ENCODE measurements around the gene NEK10. TPM values are rescaled to one million over a fixed set of nuclear protein-coding genes. Genes with fewer than 3 reads are reported as not detected.

Gene NEK10
- total RNA-seq, 2 experiments from 2014 or later: 0.28 to 1.3 TPM

- H3K79me2 ChIP-seq (ENCODE audit: insufficient read depth, low read depth, low read length): no peaks in the 10 kb centered on the region
- no TSS peak for BruUV-seq (replicated peaks)
- no peak for DNase-seq (ENCODE audit: low spot score)
- no peak overlapping the region for H3K4me3 ChIP-seq (ENCODE audit: low read depth, low read length, poor library complexity, severe bottlenecking)
- no peaks in the 10 kb centered on the region for H3K4me1 ChIP-seq (ENCODE audit: insufficient read depth, low read length, poor library complexity, severe bottlenecking)
- TF ChIP-seq, protein P1, sequence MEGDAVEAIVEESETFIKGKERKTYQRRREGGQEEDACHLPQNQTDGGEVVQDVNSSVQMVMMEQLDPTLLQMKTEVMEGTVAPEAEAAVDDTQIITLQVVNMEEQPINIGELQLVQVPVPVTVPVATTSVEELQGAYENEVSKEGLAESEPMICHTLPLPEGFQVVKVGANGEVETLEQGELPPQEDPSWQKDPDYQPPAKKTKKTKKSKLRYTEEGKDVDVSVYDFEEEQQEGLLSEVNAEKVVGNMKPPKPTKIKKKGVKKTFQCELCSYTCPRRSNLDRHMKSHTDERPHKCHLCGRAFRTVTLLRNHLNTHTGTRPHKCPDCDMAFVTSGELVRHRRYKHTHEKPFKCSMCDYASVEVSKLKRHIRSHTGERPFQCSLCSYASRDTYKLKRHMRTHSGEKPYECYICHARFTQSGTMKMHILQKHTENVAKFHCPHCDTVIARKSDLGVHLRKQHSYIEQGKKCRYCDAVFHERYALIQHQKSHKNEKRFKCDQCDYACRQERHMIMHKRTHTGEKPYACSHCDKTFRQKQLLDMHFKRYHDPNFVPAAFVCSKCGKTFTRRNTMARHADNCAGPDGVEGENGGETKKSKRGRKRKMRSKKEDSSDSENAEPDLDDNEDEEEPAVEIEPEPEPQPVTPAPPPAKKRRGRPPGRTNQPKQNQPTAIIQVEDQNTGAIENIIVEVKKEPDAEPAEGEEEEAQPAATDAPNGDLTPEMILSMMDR (conservative IDR thresholded peaks at IDR 0.05; ENCODE audit: low read length): no peak
- TF ChIP-seq EZH2phosphoT487 (IDR thresholded peaks at IDR 0.05; ENCODE audit: borderline replicate concordance, low read depth, low read length): no peak
- H3K9me2 ChIP-seq (ENCODE audit: insufficient read depth, low read length): no peaks in the 10 kb centered on the region
- intact Hi-C loops (cut with micrococcal nuclease; ENCODE audit: unreplicated experiment): no loop called here
- ChIA-PET CTCF (ENCODE audit: unreplicated experiment) (interaction anchor here (0.7 kb wide), 1 partner anchor 122 kb away, joined by 3 read pairs; no protein-coding TSS in a partner anchor), POLR2A (interaction anchor here (0.9 to 1.2 kb wide), 2 partner anchors 13 to 193 kb away, joined by 3 read pairs; no protein-coding TSS in a partner anchor)
- no peak overlapping the region for H3K4me2 ChIP-seq (ENCODE audit: low read length)
- no peak overlapping the region for H2AFZ ChIP-seq (ENCODE audit: low read length)
- H3K36me3 ChIP-seq (ENCODE audit: insufficient read depth, low read length): no peaks in the 10 kb centered on the region
- H3K27ac ChIP-seq (ENCODE audit: low read depth, low read length, poor library complexity, severe bottlenecking): no peak overlapping the region
- no peaks in the 10 kb centered on the region for H4K20me1 ChIP-seq (ENCODE audit: insufficient read depth, low read length)
- H3K9me3 ChIP-seq (ENCODE audit: low read length): no peaks in the 10 kb centered on the region
Measured at GRCh38 chr3:27081566-27081965, 287.6 kb downstream of the NEK10 start.

DNA sequence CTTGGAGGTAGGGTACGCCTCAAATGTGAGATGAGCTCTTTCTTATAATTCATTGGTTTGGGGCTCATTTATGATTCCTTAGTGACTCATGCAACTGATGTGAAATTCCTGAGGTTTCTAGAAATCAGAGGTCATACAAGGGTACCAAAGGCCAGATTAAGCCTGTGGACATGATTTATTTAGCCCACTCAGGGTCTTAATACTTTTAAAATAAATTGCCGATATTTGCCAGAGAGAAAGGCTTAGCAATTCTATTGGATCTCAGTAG is 289.0 kb downstream of the NEK10 start:
- Histone ChIP-seq H3K4me3 (ENCODE audit: low read depth, low read length, poor library complexity, severe bottlenecking) (no peak overlapping the region), H4K20me1 (ENCODE audit: insufficient read depth, low read length) (no peaks in the 10 kb centered on the region), H3K79me2 (ENCODE audit: insufficient read depth, low read depth, low read length) (no peaks in the 10 kb centered on the region), H3K4me1 (ENCODE audit: insufficient read depth, low read length, poor library complexity, severe bottlenecking) (no peaks in the 10 kb centered on the region), H2AFZ (ENCODE audit: low read length) (no peak overlapping the region), H3K27ac (ENCODE audit: low read depth, low read length, poor library complexity, severe bottlenecking) (no peak overlapping the region), H3K9me2 (ENCODE audit: insufficient read depth, low read length) (no peaks in the 10 kb centered on the region), H3K4me2 (ENCODE audit: low read length) (no peak overlapping the region), H3K9me3 (ENCODE audit: low read length) (no peaks in the 10 kb centered on the region), H3K36me3 (ENCODE audit: insufficient read depth, low read length) (no peaks in the 10 kb centered on the region)
- intact Hi-C loops (cut with micrococcal nuclease; ENCODE audit: unreplicated experiment): no loop called here
- TF ChIP-seq, protein P1 (conservative IDR thresholded peaks at IDR 0.05; ENCODE audit: low read length): no peak
- TF ChIP-seq EZH2phosphoT487 (IDR thresholded peaks at IDR 0.05; ENCODE audit: borderline replicate concordance, low read depth, low read length): no peak
- no peak for DNase-seq (ENCODE audit: low spot score)
- BruUV-seq (replicated peaks): no TSS peak
- ChIA-PET POLR2A (interaction anchor here (0.6 kb wide), 1 partner anchor 229 kb away, joined by 5 read pairs; no protein-coding TSS in a partner anchor), CTCF (ENCODE audit: unreplicated experiment) (no interaction called here)

DNA sequence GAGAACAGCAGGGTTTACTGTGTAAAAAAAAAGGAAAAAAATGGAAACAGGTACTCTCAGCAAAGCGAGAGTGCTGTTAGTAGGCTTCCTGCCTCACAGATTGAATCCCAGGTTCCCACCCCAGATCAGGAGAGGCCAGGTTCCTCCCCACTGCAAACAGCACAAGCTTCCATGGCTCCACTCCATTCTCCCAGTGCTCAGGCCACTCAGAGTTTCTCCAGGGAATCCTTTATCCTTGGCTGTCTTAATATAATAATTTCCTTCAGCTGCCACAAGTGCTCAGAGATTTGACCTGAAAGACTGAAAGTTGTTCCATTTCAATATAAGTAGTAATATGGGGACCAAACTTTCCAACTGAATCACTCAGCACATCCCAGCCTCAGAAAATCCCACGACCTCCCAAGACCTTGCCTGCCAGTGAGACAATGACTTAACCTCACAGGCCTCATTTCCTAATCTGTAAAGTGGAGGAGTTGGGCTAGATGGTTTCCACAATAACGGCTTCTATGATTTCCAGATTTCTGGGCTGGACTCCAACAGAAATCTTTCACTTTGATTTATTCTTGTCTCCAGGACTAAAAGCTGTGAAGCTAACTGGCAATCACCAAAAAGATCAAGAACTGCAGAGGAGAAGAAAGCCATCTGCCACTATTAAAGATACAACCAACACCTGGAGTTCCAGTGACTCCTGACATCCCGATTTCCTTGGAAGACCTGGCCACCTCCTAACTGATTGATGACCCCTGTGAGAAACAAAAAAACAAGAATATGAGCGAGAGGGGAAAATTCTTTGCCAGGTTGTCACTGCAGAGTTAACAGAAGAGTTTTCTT is 289.5 kb downstream of the NEK10 start:
- Histone ChIP-seq H3K27ac (ENCODE audit: low read depth, low read length, poor library complexity, severe bottlenecking) (no peak overlapping the region), H4K20me1 (ENCODE audit: insufficient read depth, low read length) (no peaks in the 10 kb centered on the region), H2AFZ (ENCODE audit: low read length) (no peak overlapping the region), H3K4me2 (ENCODE audit: low read length) (no peak overlapping the region), H3K36me3 (ENCODE audit: insufficient read depth, low read length) (no peaks in the 10 kb centered on the region), H3K4me1 (ENCODE audit: insufficient read depth, low read length, poor library complexity, severe bottlenecking) (no peaks in the 10 kb centered on the region), H3K9me2 (ENCODE audit: insufficient read depth, low read length) (no peaks in the 10 kb centered on the region), H3K79me2 (ENCODE audit: insufficient read depth, low read depth, low read length) (no peaks in the 10 kb centered on the region), H3K4me3 (ENCODE audit: low read depth, low read length, poor library complexity, severe bottlenecking) (no peak overlapping the region), H3K9me3 (ENCODE audit: low read length) (no peaks in the 10 kb centered on the region)
- intact Hi-C loops (cut with micrococcal nuclease; ENCODE audit: unreplicated experiment): no loop called here
- CTCF ChIA-PET (ENCODE audit: unreplicated experiment): no interaction called here
- DNase-seq (ENCODE audit: low spot score): no peak
- no TSS peak for BruUV-seq (replicated peaks)
- POLR2A ChIA-PET: no interaction called here
- TF ChIP-seq, protein P1 (conservative IDR thresholded peaks at IDR 0.05; ENCODE audit: low read length): no peak
- TF ChIP-seq EZH2phosphoT487 (IDR thresholded peaks at IDR 0.05; ENCODE audit: borderline replicate concordance, low read depth, low read length): no peak

Data from OCI-LY7 (cell line).